Stimulated activated CD4-positive, alpha-beta T cell treated with anti-CD3 and anti-CD28 coated beads, Interleukin-15, amount 100 ng/mL, for 24 hours (primary cell): Measurements from ENCODE around the gene SACM1L.
"Not testable (repeated sequence)": the region's sequence is repeated elsewhere in the genome, so short reads cannot be mapped to it uniquely, and the experiment has no call there.

Experiments used
- DNase-seq: peaks from one replicate; pipeline ENCODE4 v3.0.0-alpha.2; 2020

The SACM1L gene

DNA sequence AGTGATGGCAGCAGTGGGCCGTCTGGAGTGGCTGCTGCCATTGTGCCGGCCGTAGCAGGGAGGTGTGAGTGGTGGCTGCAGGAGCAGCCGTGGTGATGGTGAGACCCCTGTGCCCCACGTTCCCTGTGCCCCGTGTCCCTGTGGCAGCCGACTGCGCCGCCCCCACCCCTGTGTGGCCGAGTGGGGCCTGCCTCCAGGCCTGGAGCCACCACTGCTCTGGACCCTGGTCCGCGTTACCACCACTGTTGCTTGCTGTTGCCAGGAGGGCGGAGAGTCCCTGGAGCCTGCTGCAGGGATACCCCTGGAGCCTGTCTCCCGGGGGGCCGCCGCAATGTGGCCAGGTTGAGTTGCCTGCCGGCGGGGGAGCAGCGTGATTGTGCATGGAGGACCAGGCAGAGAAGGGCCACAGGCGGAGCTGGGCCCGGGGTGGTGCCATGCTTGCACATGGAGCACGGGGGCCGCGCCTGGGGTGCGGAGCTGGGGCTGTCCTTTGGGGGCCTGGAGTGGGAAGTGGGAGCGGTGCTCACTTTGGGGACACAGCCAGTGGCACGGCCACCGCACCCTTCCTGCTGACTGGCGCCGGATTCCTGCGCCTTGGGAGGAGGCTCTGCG, 57.1 kb downstream of the SACM1L start:
- DNase-seq, result no peak

DNA sequence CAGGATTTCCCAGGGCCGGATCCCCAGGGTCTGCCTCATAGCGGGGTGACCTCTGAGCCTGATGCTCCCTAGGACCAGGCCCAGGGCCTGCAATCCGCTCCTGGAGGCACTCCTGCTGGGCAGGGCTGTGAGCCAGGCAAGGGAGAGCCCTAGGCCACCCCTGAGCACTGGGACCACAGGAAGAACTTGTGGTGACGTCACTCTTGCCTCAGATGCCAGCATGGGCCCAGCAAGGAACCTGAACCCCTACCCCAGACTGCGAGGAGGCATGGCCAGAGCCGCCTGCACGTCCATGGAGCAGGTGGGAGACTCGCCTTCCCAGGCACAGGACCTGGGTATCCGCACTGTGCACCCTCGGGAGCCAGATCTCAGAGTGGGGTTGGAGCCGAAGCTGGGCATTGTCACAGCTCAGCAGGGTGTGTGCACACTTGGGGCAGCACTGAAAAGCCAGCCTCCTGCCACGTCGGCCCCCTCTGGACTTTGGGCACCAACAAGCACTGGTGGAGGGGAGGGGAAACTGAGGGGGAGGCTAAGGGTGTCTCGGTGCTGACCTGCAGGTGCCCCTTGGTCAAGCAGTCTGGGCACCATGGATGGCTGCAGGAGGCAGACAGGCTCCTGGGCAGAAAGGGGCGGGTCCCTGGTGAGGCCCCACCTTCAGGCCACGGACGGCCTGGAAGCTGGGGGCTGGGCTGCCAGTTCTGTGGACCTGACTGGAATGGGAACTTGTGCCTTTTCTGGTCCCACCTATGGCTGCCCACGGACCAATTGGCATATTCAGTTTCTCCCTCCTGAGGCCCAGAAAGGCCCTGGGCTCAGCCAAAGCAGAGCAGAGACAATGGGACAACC, 57.8 kb downstream of the SACM1L start:
- no peak for DNase-seq

DNA sequence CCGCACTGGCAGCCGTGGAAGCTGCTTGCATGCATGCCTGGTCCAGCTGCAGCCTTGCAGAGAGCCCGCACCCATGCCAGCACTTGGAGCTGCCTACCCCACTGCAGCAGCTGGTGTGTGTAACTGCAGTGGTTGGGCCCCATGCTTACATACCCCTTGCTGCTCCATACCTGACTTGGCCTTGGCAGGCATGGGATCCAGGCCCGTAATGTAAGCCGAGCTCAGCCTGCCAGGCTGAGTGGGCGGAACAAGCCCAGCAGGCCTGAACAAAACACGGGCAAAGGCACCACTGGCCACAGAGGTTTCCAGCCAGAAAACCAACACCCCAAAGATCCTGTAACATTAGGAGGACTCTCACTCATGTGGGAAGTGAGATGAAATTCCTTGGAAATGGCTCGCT, 58.9 kb downstream of the SACM1L start:
- no peak for DNase-seq

DNA sequence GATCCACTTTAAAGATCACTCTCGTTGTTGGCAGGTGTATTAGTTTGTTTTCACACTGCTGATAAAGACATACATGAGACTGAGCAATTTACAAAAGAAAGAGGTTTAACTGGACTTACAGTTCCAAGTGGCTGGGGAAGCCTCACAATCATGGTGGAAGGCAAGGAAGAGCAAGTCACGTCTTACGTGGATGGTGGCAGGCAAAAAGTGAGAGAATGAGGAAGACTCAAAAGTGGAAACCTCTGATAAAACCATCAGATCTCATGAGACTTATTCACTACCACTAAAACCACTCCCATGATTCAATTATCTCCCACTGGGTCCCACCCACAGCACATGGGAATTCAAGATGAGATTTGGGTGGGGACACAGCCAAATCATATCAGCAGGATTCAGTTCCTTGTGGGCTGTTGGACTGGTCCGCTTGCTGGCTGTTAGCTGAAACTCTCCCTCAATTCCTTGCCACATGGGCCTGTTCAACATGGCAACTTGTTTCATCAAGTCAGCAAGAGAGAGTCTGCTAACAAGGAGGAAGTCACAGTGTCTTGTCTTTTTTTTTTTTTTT, 59.9 kb downstream of the SACM1L start:
- not testable (repeated sequence) for DNase-seq

DNA sequence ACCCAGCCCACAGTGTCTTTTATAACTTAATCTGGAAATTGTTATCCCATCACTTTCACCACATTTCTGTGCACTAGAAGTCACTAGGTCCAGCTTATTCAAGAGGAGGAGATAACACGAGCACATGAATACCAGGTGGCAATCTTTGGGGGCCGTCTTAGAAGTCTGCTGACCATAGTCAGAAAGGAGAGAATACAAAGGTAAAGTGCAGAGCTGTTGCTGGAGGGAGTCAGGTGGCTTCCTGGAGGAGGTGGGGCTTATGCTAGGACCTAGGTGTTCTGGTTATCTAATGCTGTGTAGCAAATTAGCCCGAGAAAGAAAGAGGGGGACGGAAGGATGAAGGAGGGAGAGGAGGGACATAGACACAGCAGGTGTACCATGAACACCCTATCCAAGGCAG, 60.7 kb downstream of the SACM1L start:
- DNase-seq, result no peak

DNA sequence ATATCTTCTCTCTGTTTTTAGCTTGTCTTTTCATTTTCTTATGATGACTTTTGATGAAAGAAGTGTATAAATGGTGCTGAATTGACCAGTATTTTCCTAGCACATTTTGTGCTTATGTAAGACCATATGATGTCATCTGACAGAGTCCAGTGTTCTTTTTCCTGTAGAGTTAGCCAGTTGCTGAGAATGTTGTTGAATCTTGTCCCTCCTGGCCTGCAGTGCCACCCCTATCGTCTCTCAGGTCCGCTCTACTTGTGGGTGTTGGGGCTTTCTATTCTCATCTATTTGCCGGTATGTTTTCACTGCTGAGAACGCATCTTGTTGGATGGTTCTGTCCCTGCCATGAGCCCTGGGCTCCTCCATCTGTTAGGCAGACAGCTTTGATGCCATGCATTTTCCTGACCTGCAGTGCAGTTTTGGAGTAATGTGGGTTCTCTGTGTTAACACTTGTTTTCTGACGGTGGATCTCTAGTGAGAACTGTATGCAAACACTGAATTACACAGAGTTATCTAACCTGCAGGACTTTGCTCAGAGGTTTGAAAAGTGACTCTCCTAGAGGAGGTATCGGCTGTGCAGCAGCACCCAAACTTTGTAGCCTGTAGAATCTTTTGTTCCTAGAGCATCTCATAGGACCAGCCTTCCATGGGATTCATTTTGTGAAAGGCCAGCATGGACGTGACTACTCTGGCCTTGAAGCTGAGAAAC, 62.5 kb downstream of the SACM1L start:
- no peak for DNase-seq

DNA sequence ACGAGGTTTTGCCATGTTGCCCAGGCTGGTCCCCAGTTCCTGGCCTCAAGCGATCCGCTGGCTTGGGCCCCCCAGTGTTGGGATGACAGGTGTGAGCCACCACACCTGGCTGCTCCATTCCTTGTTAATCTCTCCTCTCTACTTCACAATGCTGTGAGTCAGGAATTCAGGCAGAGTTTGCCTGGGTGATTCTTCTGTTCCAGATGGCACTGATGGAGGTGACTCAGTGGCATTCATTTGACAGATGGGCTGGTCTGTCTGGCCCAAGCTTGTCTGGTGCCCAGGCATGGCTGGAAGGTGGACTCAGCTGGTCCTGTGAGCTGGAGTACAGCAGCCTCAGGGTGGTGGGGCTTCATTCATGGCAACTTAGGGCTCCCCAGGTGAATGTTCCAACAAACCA, 63.9 kb downstream of the SACM1L start:
- no peak for DNase-seq

DNA sequence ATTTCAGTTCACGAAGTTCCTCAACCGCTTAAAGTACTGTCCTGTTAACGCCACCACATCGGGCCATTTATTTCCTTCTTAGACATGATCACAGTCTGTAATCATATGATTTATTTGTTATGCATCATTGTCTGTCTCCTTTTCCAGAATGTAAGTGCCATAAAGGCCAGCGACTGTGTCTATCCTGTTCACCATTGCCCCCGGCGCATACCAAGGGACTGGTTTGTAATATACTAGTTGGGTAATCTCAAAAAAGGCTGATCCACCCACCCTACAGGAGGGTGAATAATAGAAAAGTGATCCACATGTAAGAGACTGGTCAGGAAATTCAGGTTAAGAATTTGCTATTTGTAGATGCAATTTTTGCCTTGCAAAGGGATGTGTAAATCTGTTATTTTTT, 65.3 kb downstream of the SACM1L start:
- no peak for DNase-seq

DNA sequence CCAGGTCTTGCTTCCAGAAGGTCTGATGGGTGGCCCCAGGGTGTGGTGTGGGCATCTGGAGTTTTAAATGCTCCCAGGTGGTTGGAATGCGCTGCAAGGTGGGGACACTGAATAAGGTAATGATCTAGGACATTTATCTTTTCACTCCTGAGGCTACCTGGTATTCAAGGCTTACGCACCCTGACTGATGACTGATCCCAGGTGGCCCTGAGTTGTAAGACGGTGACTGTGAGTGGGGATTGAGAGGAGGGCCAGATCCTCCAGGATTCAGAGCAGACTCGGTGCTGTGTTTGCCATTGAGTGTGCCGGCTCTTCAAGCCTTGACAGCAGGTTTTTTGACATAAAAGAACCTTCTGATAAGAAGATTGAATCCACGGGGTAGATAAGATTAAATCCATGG, 66.9 kb downstream of the SACM1L start:
- DNase-seq, result no peak

DNA sequence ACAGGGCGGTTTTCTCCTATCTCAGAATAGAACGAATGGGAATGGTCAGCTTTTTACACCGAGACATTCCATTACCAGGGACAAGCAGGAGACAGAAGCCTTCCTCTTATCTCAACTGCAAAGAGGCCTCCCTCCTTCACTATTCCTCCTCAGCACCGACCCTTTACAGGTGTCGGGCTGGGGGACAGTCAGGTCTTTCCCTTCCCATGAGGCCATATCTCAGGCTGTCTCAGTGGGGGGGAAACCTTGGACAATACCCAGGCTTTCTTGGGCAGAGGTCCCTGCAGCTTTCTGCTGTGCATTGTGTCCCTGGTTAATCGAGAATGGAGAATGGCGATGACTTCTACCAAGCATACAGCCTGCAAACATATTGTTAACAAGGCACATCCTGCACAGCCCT, 67.9 kb downstream of the SACM1L start:
- DNase-seq, result not testable (repeated sequence)

DNA sequence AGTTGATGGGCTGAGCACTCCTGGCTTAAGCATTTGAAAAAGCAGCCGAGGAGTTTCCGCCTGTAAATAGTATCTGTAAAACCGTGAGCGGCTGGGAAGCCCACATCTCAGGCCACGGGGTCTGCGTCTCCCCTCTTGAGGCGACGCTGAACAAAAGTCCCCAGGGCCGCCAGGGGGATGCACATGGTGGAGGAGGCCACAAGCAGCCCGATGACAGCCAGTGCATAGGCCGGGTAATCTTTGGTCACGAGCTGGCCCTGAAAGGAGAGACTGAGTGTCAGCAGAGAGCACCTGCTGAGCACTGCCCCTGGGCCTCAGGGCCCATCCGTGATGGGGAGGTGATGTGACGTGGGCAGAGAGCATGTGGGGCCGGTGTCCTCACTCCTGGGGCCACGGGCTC, 69.7 kb downstream of the SACM1L start:
- no peak for DNase-seq

DNA sequence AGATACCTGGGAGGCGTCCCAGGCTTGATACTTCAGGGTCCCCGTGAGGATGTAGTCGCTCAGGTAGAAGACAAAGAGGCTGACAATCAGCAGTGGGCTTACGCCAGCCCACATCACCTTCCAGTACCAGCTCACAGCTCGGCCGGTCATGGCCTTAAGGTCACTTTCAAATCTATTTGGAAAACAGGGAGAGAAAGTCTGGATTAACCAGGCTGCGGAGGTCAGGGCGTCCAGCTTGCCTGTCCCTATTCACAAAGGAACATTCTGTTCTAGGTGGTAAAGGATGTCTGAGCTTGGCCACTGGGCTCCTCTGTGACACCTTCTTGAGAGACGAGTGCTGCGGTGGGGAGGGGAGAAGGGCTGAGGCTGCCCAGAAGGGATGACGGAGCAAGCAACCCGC, 70.7 kb downstream of the SACM1L start:
- DNase-seq, result no peak

DNA sequence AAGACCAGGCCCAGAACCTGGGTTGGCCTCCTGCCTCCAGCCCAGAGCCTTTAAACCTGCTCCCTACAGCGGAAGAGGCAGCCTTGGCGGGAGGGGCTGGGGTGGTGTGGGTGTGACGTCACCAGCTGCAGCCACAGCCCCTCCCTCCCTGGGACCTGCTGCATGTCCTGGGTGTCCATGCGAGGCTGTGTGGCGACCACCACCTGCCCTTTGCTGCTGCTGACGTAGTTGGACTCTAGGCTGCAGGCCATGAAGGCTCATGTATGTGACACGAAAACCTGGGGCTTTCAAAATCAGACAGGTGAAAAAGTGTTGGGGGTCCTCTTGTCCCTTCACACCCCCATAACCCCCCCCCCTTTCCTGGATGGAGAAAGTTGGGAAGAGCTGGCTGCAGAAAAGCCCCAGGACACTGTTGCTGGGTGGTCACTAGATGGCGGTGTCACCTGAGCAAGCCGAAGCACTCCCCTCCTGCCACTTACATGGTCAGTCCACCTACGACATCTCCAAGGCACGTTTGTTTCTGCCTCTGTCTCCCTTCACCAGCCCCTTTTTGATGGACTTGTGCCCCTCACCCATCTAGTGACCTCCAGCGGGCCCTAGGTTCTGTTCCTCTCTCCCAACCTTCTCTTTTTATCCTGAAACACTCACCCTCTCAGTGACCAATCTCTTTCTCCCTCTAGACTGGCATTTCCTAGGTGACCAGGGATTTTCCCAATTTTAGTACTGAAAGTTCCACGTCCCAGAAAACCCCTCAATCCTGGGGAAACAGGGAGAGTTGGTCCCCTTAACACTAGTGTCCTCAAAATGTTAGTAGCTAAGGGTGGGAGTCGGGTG, 71.9 kb downstream of the SACM1L start:
- peak; percentile 57 for DNase-seq

DNA sequence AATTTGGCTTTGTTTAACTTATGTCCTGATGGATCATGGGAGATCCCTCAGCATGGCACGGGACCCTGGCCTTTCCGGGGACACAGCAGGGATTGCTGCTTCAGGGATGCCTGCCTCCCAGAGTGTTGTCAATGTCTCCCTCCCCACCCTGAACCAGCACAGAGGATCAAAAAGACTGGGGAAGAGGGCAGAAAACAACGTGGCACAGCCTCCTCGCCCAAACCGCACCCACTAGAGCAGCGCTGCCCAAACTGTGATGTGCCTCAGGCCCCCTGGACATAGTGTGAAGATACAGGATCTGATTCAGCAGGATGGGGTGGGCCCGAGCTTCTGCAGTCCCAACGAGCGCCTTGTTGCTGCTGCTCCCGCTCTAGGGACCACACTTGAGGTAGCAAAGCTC, 72.6 kb downstream of the SACM1L start:
- no peak for DNase-seq

DNA sequence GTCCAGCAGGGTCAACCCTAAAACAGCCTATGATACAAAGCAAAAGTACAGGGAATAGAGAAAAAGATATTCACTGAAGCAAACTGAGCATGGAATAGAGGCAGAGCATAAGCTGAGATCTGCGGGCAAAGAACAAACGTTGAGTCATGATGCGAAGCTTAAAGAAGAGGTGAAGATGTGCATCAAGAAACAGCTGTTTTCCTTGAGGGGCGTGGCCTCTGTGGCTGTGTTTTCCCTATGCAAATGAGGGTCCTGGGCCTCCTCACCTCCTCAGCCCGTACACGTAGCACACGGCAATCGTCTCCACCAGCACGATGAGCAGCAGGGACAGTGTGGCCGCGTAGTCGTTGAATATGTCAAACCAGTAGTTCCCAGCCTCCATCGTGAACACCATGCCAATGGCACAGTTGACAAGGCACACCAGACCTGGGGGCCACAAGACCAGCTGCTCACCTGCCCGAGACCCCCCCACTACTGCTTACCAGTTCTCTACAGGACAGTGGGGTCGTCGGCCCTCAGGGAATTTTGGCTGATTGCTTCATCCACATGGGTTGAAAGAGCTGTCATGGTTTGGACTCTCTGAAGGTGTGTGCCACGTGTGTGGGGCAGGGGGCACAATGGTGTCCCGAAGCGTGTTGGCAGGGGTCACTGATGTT, 73.6 kb downstream of the SACM1L start:
- DNase-seq, result no peak

DNA sequence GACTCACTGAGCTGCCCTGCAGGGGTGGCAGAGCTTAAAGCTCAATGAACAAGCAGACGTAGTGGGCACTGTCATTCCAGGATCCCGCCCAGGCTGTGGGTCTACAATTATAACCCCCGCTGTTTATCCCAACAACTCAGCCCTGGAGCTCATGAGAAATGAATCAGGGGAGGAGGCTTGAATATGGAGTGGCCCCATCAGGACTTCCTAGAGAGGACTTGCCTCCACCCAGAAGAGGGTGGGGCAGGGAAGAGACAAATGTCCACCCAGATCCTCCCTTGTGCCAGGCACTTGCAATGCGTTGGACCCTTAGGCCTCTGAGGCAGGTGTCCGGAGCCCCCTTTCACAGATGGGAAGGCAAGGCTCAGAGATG, 74.1 kb downstream of the SACM1L start:
- no peak for DNase-seq

DNA sequence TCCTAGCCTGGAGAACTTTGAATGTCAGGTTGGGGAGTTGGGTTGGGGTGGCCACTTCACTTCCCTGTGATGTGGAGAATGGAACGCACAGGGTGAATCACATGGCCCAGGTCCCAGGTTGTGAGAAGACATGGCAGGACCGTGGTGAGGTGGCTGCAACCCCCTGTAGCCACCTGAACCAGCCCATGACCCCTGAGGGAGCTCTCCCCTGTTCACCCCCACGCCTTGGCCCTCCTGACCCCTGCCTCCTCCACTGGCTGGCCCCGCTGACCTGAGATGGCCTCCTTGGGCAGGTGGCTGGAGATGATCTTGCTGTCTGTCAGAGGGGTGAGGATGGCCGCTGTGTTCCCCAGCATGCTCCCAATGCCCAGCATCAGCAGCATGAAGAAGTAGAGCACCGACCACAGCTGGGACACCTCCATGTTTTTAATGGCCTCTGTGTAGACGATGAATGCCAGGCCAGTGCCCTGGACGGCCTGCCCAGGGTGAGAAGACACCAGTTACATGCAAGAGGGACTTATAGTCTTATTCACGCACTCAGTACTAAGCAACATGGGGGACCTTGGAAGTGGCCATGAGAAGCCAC, 76.2 kb downstream of the SACM1L start:
- no peak for DNase-seq

DNA sequence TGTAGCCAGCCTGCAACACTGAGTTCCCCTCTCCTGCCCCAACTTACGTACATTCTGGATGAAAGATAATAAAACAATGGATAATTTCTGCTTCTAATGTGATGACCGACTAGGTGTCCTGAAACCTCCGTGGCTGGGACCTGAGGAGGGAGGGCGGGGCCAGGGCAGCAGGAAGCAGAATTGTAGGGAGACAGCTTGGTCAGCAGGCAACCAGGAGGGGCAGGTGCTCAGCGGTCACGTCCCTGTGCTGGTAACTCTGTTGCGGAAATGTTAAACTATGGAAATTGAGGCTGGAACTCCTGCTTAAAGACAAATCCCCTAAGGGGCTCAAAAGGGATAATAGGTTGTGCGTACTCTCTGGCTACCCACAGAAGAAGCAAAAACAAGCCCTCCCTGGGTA, 76.8 kb downstream of the SACM1L start:
- DNase-seq, result no peak

DNA sequence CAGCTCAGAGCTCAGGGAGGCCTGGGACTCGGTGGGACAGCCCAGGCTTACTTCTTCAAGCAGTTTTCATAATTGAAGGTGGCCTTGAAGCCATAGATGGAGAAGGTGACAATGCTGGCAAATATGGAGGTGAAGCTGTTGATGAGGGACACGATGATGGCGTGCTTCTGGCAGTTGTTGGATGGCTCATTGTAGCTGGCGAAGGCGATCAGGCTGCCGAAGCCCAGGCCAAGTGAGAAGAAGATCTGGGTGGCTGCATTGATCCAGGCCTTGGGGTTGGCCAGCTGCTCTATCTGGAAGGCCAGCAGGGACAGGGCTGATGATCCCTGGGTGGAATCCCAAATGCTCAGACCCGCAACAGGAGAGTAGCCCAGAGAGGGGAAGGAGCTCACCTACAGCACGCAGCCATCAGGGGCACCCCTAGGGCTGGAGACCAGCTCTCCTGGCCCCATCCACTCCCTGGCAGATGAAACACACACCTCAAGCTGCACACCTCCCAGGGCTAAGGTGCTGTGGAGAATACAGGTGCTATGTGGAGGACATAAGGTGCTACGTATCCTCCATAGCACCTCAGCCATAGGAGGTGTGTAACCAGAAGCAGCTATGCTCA, 82.1 kb downstream of the SACM1L start:
- no peak for DNase-seq

DNA sequence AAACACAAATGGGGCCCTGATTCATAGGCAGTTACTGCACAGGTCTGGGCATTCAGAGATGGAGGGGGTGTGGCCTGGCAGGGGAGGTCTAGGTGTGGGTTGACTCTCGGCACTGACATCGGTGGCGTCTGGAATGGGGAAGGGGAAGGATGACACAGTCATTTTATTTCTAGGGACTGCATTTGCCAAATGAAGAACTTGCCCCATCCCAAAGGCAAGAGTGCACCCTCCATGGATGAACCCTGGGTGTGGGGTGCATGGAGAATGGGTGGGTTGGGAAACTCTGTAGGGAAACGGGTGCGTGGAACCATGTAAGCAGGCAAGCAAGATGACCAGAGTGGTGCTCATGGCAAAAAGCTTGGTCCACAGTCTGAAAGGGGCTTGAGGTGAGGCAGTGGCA, 82.6 kb downstream of the SACM1L start:
- DNase-seq, result no peak

DNA sequence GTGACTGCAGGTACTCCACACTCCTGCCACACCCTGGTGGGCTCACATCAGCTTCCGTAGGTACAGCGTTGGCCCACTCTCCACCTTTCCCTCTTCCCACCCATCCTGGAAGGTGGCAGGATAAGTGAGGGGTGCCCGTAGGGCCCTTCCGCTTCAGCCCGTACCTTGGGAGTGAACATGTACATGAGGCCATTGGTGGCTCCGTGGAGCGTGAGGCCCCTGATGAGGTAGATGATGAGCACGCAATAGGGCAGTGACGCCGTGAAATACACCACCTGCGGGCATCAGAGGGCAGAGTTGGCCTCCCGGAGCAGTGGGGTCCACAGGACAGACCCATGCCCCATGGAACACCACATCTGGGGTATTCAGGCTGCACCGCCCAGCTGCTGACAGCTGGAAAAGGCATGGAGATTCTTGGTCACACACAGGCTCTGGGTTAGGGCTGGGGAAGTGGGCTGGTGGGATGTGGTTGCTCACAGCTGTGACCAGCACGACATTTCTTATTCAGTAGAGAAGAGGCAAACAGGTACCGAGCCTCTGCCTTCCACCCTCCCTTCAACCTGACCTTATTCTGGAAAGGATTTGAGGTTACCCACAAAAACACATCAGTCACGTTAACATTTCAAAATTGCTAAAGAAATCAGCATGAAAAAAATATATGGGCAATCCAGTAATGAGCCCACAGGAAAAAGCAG, 83.3 kb downstream of the SACM1L start:
- DNase-seq, result peak; percentile 25
